Body of pancreas (tissue), 4 donors: Measurements from ENCODE around the gene CRYBG2.

Experiments
- POLR2A ChIP-seq, 3 donors: fragments of 450-650 bp; IDR thresholded peaks; one replicate each; pipeline ENCODE4 v1.6.1; 2016; ENCODE audit warnings: antibody characterized with exemption in 3 of 3, mild to moderate bottlenecking in 2 of 3
- TF ChIP-seq, protein P1 (sequence below), 7 experiments: fragments of 450-650 bp in 4 of 7; fragments of 200-600 bp in 3 of 7; sonication (generic) in 3 of 7; IDR thresholded peaks; one replicate each; pipeline ENCODE4 v1.5.1; 2016 to 2019; ENCODE audit warnings: antibody characterized with exemption in 7 of 7

- TF ChIP-seq POLR2A (IDR thresholded peaks at IDR 0.05) = no peak
- TF ChIP-seq, protein P1, sequence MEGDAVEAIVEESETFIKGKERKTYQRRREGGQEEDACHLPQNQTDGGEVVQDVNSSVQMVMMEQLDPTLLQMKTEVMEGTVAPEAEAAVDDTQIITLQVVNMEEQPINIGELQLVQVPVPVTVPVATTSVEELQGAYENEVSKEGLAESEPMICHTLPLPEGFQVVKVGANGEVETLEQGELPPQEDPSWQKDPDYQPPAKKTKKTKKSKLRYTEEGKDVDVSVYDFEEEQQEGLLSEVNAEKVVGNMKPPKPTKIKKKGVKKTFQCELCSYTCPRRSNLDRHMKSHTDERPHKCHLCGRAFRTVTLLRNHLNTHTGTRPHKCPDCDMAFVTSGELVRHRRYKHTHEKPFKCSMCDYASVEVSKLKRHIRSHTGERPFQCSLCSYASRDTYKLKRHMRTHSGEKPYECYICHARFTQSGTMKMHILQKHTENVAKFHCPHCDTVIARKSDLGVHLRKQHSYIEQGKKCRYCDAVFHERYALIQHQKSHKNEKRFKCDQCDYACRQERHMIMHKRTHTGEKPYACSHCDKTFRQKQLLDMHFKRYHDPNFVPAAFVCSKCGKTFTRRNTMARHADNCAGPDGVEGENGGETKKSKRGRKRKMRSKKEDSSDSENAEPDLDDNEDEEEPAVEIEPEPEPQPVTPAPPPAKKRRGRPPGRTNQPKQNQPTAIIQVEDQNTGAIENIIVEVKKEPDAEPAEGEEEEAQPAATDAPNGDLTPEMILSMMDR (IDR thresholded peaks at IDR 0.05) = no peak
Observed at GRCh38 chr1:26337625-26338024, 16.3 kb downstream of the CRYBG2 start.
